HepG2 (cell line): ENCODE results near the gene AK2. TPM values are rescaled to one million over a fixed set of nuclear protein-coding genes. Genes with fewer than 3 reads are reported as not detected.

Source experiments
- AHR ChIP-seq: IDR thresholded peaks from 2 replicates; pipeline ENCODE4 v1.6.1; 2018; ENCODE audit warnings: missing genetic modification reagents, missing compliant biosample characterization
- FOXJ3 ChIP-seq: sonication (generic); formaldehyde crosslinking; IDR thresholded peaks from 2 replicates; pipeline ENCODE4 v1.4.0; 2020; ENCODE audit warnings: missing genetic modification reagents, mild to moderate bottlenecking, borderline replicate concordance
- HNRNPLL ChIP-seq: fragments of 200-400 bp; formaldehyde crosslinking; IDR thresholded peaks from 2 replicates; pipeline ENCODE4 v1.6.1; 2017; ENCODE audit warnings: mild to moderate bottlenecking, low read depth, low read length; ENCODE audit not compliant: poor library complexity, severe bottlenecking
- HOXA9 ChIP-seq: sonication (generic); formaldehyde crosslinking; IDR thresholded peaks from 2 replicates; pipeline ENCODE4 v1.8.1; 2022; ENCODE audit warnings: missing genetic modification reagents, mild to moderate bottlenecking, moderate library complexity, borderline replicate concordance
- KMT2A ChIP-seq: sonication (generic); formaldehyde crosslinking; IDR thresholded peaks from 2 replicates; pipeline ENCODE4 v1.4.0; 2020; ENCODE audit warnings: missing genetic modification reagents
- MIER2 ChIP-seq: IDR thresholded peaks from 2 replicates; pipeline ENCODE4 v1.6.1; 2016; ENCODE audit warnings: missing biosample characterization, missing genetic modification reagents
- MZF1 ChIP-seq: sonication (generic); formaldehyde crosslinking; IDR thresholded peaks from 2 replicates; pipeline ENCODE4 v1.8.1; 2023; ENCODE audit warnings: mild to moderate bottlenecking, missing genetic modification reagents, borderline replicate concordance
- NFKB2 ChIP-seq: sonication (generic); formaldehyde crosslinking; IDR thresholded peaks from 2 replicates; pipeline ENCODE4 v1.4.0; 2020; ENCODE audit warnings: missing genetic modification reagents, borderline replicate concordance
- PHF20 ChIP-seq: sonication (generic); formaldehyde crosslinking; IDR thresholded peaks from 2 replicates; pipeline ENCODE4 v1.5.0; 2020; ENCODE audit warnings: mild to moderate bottlenecking, missing genetic modification reagents
- POLR2AphosphoS5 ChIP-seq: IDR thresholded peaks from 2 replicates; pipeline ENCODE4 v1.6.1; 2012; ENCODE audit warnings: low read depth, low read length
- SYNCRIP ChIP-seq: fragments of 200-400 bp; formaldehyde crosslinking; IDR thresholded peaks from 2 replicates; pipeline ENCODE4 v1.6.1; 2018; ENCODE audit warnings: mild to moderate bottlenecking, low read depth, low read length; ENCODE audit not compliant: insufficient read depth
- ZFP36L1 ChIP-seq: sonication (generic); formaldehyde crosslinking; IDR thresholded peaks from 2 replicates; pipeline ENCODE4 v1.8.0; 2022; ENCODE audit warnings: mild to moderate bottlenecking, missing genetic modification reagents, moderate library complexity
- ZNF235 ChIP-seq: sonication (generic); formaldehyde crosslinking; IDR thresholded peaks from 2 replicates; pipeline ENCODE4 v1.8.1; 2023; ENCODE audit warnings: mild to moderate bottlenecking, missing genetic modification reagents, borderline replicate concordance
- ZNF337 ChIP-seq: sonication (generic); formaldehyde crosslinking; IDR thresholded peaks from 2 replicates; pipeline ENCODE4 v1.5.1; 2020; ENCODE audit warnings: missing genetic modification reagents, low read depth, mild to moderate bottlenecking, borderline replicate concordance
- ZNF430 ChIP-seq: sonication (generic); formaldehyde crosslinking; IDR thresholded peaks from 2 replicates; pipeline ENCODE4 v1.9.0; 2021; ENCODE audit warnings: mild to moderate bottlenecking, missing genetic modification reagents
- ZNF629 ChIP-seq: sonication (generic); formaldehyde crosslinking; conservative IDR thresholded peaks from 2 replicates; pipeline ENCODE4 v1.5.0; 2020; ENCODE audit warnings: missing genetic modification reagents
- ZNF652 ChIP-seq: IDR thresholded peaks from 2 replicates; pipeline ENCODE4 v1.6.1; 2016; ENCODE audit warnings: low read depth, borderline replicate concordance
- ZNF703 ChIP-seq: sonication (generic); formaldehyde crosslinking; IDR thresholded peaks from 2 replicates; pipeline ENCODE4 v1.5.1; 2020; ENCODE audit warnings: missing genetic modification reagents, mild to moderate bottlenecking, moderate library complexity, borderline replicate concordance
- ZNF746 ChIP-seq: sonication (generic); formaldehyde crosslinking; IDR thresholded peaks from 2 replicates; pipeline ENCODE4 v1.8.0; 2022; ENCODE audit warnings: mild to moderate bottlenecking, missing genetic modification reagents
- polyA plus RNA-seq, 8 experiments: library from polyadenylated mRNA; depleted of rRNA in 3 of 8; stranded (reverse) in 7 of 8; unstranded in 1 of 8; fragments of >200 nt; fragmentation: Illumina TruSeq in 4 of 8; extraction: Trizol in 4 of 8; gene quantifications; 2 replicates each; pipeline versions ENCODE4 v1.2.1 to v1.2.3, GENCODE V29; 2011 to 2016; ENCODE audit warnings: low read depth in 4 of 8, missing spikeins in 1 of 8, mixed read lengths in 1 of 8; ENCODE audit not compliant: insufficient read depth in 1 of 8
- total RNA-seq, 5 experiments: library from RNA; depleted of rRNA; stranded (reverse); fragments of >200 nt; fragmentation: Illumina TruSeq; extraction: Trizol; gene quantifications; 2 replicates each; pipeline ENCODE4 v1.2.3, GENCODE V29; 2016; ENCODE audit warnings: low read depth in 1 of 5
- TF ChIP-seq, protein P1 (sequence below): sonication (generic); formaldehyde crosslinking; IDR thresholded peaks from 2 replicates; pipeline ENCODE4 v1.5.0; 2020; ENCODE audit warnings: mild to moderate bottlenecking, missing genetic modification reagents
- TF ChIP-seq, protein P2 (sequence below): sonication (generic); formaldehyde crosslinking; IDR thresholded peaks from 2 replicates; pipeline ENCODE4 v1.8.0; 2022; ENCODE audit warnings: missing genetic modification reagents, mild to moderate bottlenecking, borderline replicate concordance
- TF ChIP-seq, protein P3 (sequence below): sonication (generic); formaldehyde crosslinking; IDR thresholded peaks from 2 replicates; pipeline ENCODE4 v1.8.0; 2022; ENCODE audit warnings: low read depth, missing genetic modification reagents

Gene AK2
- total and polyA plus RNA-seq, 2 of the 13 experiments (the other 11 are each of a cell fraction or from before 2014, with no cell fraction given): 170 to 188 TPM

DNA sequence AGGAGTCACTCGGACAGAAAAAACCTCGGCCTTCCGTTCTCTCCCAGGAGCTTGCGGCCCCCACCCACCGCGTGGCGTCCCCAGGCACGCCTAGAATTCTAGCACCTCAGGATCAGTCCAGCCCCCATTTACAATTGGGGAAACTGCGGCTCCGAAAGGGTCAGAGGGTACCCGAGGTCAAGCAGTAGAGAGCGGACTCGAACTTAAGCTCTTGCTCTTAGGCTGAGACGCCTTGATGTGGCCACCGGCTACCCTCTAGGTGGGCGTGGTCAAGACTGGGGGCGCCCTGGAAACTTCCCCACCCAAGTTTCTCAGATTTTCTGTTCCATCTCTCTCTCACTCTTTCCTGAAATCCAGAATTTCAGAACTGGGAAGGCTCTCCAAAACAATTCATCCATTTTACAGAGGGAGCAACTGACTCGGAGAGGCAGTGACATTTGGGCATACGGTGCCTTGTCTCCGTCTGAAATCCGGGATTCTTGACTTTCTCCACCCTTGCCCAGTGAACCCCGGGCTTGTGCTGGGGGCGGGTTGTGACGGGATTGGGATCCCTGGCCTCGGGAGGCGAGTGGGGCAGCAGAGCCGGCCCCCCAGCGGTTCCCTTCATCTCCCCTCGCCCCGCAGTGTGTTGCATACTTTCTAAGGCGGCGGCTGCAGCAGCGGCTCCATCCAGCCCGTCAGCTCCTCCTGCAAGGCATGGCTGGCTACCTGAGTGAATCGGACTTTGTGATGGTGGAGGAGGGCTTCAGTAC is 45.0 kb upstream of the AK2 start (continued):
- TF ChIP-seq, protein P1, sequence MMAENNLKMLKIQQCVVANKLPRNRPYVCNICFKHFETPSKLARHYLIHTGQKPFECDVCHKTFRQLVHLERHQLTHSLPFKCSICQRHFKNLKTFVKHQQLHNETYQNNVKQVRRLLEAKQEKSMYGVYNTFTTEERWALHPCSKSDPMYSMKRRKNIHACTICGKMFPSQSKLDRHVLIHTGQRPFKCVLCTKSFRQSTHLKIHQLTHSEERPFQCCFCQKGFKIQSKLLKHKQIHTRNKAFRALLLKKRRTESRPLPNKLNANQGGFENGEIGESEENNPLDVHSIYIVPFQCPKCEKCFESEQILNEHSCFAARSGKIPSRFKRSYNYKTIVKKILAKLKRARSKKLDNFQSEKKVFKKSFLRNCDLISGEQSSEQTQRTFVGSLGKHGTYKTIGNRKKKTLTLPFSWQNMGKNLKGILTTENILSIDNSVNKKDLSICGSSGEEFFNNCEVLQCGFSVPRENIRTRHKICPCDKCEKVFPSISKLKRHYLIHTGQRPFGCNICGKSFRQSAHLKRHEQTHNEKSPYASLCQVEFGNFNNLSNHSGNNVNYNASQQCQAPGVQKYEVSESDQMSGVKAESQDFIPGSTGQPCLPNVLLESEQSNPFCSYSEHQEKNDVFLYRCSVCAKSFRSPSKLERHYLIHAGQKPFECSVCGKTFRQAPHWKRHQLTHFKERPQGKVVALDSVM (CRISPR knock-in tag): no peak
- TF ChIP-seq ZFP36L1 (CRISPR knock-in tag): no peak
- no peak for TF ChIP-seq ZNF652 (CRISPR knock-in tag)
- no peak for TF ChIP-seq ZNF337 (CRISPR knock-in tag)
- TF ChIP-seq MIER2 (CRISPR knock-in tag): no peak
- no peak for TF ChIP-seq HOXA9 (CRISPR knock-in tag)
- no peak for TF ChIP-seq ZNF430 (CRISPR knock-in tag)
- TF ChIP-seq KMT2A: no peak
- TF ChIP-seq ZNF746 (CRISPR knock-in tag): no peak
- TF ChIP-seq PHF20: no peak
- no peak for TF ChIP-seq FOXJ3 (CRISPR knock-in tag)
- TF ChIP-seq ZNF235: no peak
- peak; percentile 44 for TF ChIP-seq ZNF629 (CRISPR knock-in tag)
- no peak for TF ChIP-seq ZNF703 (CRISPR knock-in tag)
- TF ChIP-seq, protein P2, sequence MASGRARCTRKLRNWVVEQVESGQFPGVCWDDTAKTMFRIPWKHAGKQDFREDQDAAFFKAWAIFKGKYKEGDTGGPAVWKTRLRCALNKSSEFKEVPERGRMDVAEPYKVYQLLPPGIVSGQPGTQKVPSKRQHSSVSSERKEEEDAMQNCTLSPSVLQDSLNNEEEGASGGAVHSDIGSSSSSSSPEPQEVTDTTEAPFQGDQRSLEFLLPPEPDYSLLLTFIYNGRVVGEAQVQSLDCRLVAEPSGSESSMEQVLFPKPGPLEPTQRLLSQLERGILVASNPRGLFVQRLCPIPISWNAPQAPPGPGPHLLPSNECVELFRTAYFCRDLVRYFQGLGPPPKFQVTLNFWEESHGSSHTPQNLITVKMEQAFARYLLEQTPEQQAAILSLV: no peak
- no peak for TF ChIP-seq NFKB2
- no peak for TF ChIP-seq HNRNPLL
- TF ChIP-seq SYNCRIP: no peak
- TF ChIP-seq, protein P3, sequence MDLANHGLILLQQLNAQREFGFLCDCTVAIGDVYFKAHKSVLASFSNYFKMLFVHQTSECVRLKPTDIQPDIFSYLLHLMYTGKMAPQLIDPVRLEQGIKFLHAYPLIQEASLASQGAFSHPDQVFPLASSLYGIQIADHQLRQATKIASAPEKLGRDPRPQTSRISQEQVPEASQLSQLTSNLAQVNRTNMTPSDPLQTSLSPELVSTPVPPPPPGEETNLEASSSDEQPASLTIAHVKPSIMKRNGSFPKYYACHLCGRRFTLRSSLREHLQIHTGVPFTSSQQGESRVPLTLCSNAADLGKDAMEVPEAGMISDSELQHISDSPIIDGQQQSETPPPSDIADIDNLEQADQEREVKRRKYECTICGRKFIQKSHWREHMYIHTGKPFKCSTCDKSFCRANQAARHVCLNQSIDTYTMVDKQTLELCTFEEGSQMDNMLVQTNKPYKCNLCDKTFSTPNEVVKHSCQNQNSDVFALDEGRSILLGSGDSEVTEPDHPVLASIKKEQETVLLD (CRISPR knock-in tag): no peak
- TF ChIP-seq AHR (CRISPR knock-in tag): no peak
- no peak for TF ChIP-seq MZF1 (CRISPR knock-in tag)
- TF ChIP-seq POLR2AphosphoS5: no peak
